H9 (cell line): ENCODE results near the gene TRPV3. TPM values are rescaled to one million over a fixed set of nuclear protein-coding genes. Genes with fewer than 3 reads are reported as not detected.

Experiments
- DNase-seq: peaks from one replicate; pipeline ENCODE4 v3.0.0-alpha.2; 2017
- H2AFZ ChIP-seq: one replicate; pipeline ENCODE4 v1.6.1; 2013; ENCODE audit warnings: mild to moderate bottlenecking, low read length, control low read depth, moderate library complexity
- H2AK5ac ChIP-seq: 2 replicates; pipeline ENCODE4 v1.6.1; 2013; ENCODE audit warnings: low read length, control low read depth, mixed read lengths; ENCODE audit not compliant: insufficient read length
- H2BK120ac ChIP-seq: one replicate; pipeline ENCODE4 v1.6.1; 2013; ENCODE audit warnings: low read depth, mild to moderate bottlenecking, low read length, control low read depth, inconsistent platforms; ENCODE audit not compliant: poor library complexity, severe bottlenecking
- H2BK12ac ChIP-seq: 2 replicates; pipeline ENCODE4 v1.6.1; 2013; ENCODE audit warnings: low read length, control low read depth, mixed read lengths, low read depth; ENCODE audit not compliant: insufficient read length
- H2BK15ac ChIP-seq: 2 replicates; pipeline ENCODE4 v1.6.1; 2013; ENCODE audit warnings: low read depth, low read length, control low read depth
- H2BK20ac ChIP-seq: one replicate; pipeline ENCODE4 v1.6.1; 2013; ENCODE audit warnings: low read depth, mild to moderate bottlenecking, low read length, control low read depth, inconsistent platforms; ENCODE audit not compliant: poor library complexity, severe bottlenecking
- H2BK5ac ChIP-seq: 2 replicates; pipeline ENCODE4 v1.6.1; 2013; ENCODE audit warnings: low read length, control low read depth, mixed read lengths; ENCODE audit not compliant: insufficient read length
- H3K14ac ChIP-seq: 2 replicates; pipeline ENCODE4 v1.6.1; 2013; ENCODE audit warnings: low read length, control low read depth; ENCODE audit not compliant: insufficient read depth
- H3K18ac ChIP-seq: 2 replicates; pipeline ENCODE4 v1.6.1; 2013; ENCODE audit warnings: low read depth, mild to moderate bottlenecking, mixed read lengths, low read length, control low read depth; ENCODE audit not compliant: insufficient read length
- H3K23ac ChIP-seq: 2 replicates; pipeline ENCODE4 v1.6.1; 2013; ENCODE audit warnings: low read length, control low read depth, mixed read lengths, low read depth; ENCODE audit not compliant: insufficient read length
- H3K23me2 ChIP-seq: 2 replicates; pipeline ENCODE4 v1.6.1; 2013; ENCODE audit warnings: low read depth, mild to moderate bottlenecking, mixed read lengths, low read length, control low read depth; ENCODE audit not compliant: insufficient read length, poor library complexity, severe bottlenecking
- H3K27ac ChIP-seq: 2 replicates; pipeline ENCODE4 v1.5.1; 2013; ENCODE audit warnings: low read length, control low read depth, mixed read lengths, low read depth; ENCODE audit not compliant: insufficient read length
- H3K27me3 ChIP-seq: 2 replicates; pipeline ENCODE4 v1.6.1; 2013; ENCODE audit warnings: low read length, control low read depth, inconsistent platforms; ENCODE audit not compliant: insufficient read depth
- H3K4ac ChIP-seq: 2 replicates; pipeline ENCODE4 v1.6.1; 2013; ENCODE audit warnings: low read depth, mild to moderate bottlenecking, control low read depth, inconsistent platforms, low read length, moderate library complexity
- H3K4me1 ChIP-seq: 2 replicates; pipeline ENCODE4 v1.6.1; 2013; ENCODE audit warnings: low read length, control low read depth, inconsistent platforms; ENCODE audit not compliant: insufficient read depth
- H3K4me2 ChIP-seq: 2 replicates; pipeline ENCODE4 v1.6.1; 2013; ENCODE audit warnings: low read length, control low read depth, mixed read lengths; ENCODE audit not compliant: insufficient read length, insufficient read depth
- H3K56ac ChIP-seq: 2 replicates; pipeline ENCODE4 v1.6.1; 2013; ENCODE audit warnings: low read depth, mild to moderate bottlenecking, mixed read lengths, low read length, control low read depth; ENCODE audit not compliant: insufficient read length
- H3K79me1 ChIP-seq: 2 replicates; pipeline ENCODE4 v1.6.1; 2013; ENCODE audit warnings: low read depth, mild to moderate bottlenecking, moderate library complexity, low read length, control low read depth, inconsistent platforms; ENCODE audit not compliant: insufficient read depth, poor library complexity, severe bottlenecking
- H3K79me2 ChIP-seq: 2 replicates; pipeline ENCODE4 v1.6.1; 2013; ENCODE audit warnings: low read length, control low read depth, inconsistent platforms; ENCODE audit not compliant: insufficient read depth
- H3K9ac ChIP-seq: 2 replicates; pipeline ENCODE4 v1.6.1; 2013; ENCODE audit warnings: low read length, control low read depth, mixed read lengths; ENCODE audit not compliant: insufficient read length; ENCODE audit errors: extremely low read depth
- H3K9me3 ChIP-seq: one replicate; pipeline ENCODE4 v1.6.1; 2013; ENCODE audit warnings: low read depth, low read length, inconsistent platforms; ENCODE audit not compliant: control insufficient read depth
- H3T11ph ChIP-seq: one replicate; pipeline ENCODE4 v1.6.1; 2013; ENCODE audit warnings: mild to moderate bottlenecking, low read length, control low read depth, inconsistent platforms
- H4K20me1 ChIP-seq: one replicate; pipeline ENCODE4 v1.6.1; 2013; ENCODE audit not compliant: control insufficient read depth, insufficient read length, insufficient read depth
- H4K5ac ChIP-seq: 2 replicates; pipeline ENCODE4 v1.6.1; 2013; ENCODE audit warnings: low read depth, mild to moderate bottlenecking, mixed read lengths, low read length, control low read depth; ENCODE audit not compliant: insufficient read length
- H4K8ac ChIP-seq: replicated peaks from 2 replicates; pipeline ENCODE4 v1.6.1; 2013; ENCODE audit warnings: low read length, control low read depth, mixed read lengths, low read depth; ENCODE audit not compliant: insufficient read length
- H4K91ac ChIP-seq: 2 replicates; pipeline ENCODE4 v1.6.1; 2013; ENCODE audit warnings: low read depth, mild to moderate bottlenecking, moderate library complexity, mixed read lengths, low read length, control low read depth; ENCODE audit not compliant: insufficient read length
- H3K27ac Mint-ChIP-seq, 3 experiments: 2 replicates in 2 of 3; 3 replicates in 1 of 3; pipeline ENCODE4 v1.8.0; 2020 to 2021; ENCODE audit warnings: mixed read lengths in 3 of 3, mild to moderate bottlenecking in 1 of 3, moderate library complexity in 1 of 3
- H3K27me3 Mint-ChIP-seq: 2 replicates; pipeline ENCODE4 v1.8.0; 2021; ENCODE audit warnings: low read depth, mild to moderate bottlenecking, moderate library complexity, mixed read lengths
- H3K36me3 Mint-ChIP-seq, 3 experiments: 2 replicates in 2 of 3; 3 replicates in 1 of 3; pipeline ENCODE4 v1.8.0; 2020 to 2021; ENCODE audit warnings: low read depth in 3 of 3, mixed read lengths in 3 of 3; ENCODE audit not compliant: insufficient read depth in 1 of 3
- H3K4me1 Mint-ChIP-seq, 2 experiments: 2 replicates each; pipeline ENCODE4 v1.8.0; 2020; ENCODE audit warnings: mixed read lengths in 2 of 2
- H3K4me3 Mint-ChIP-seq, 2 experiments: 2 replicates in 1 of 2; 3 replicates in 1 of 2; pipeline ENCODE4 v1.8.0; 2020 to 2021; ENCODE audit warnings: mild to moderate bottlenecking in 2 of 2, mixed read lengths in 2 of 2, moderate library complexity in 1 of 2
- H3K9me3 Mint-ChIP-seq, 2 experiments: 2 replicates in 1 of 2; 3 replicates in 1 of 2; pipeline ENCODE4 v1.8.0; 2020; ENCODE audit warnings: mild to moderate bottlenecking in 2 of 2, mixed read lengths in 2 of 2, moderate library complexity in 1 of 2
- WGBS: extraction: QIAGEN DNeasy Blood & Tissue Kit; methylation state at CpG from one replicate; pipeline ENCODE4 v1.1.7; 2013; ENCODE audit warnings: missing lambda C conversion rate, low lambda C conversion rate, mixed read lengths; ENCODE audit not compliant: insufficient read length; ENCODE audit errors: extremely low coverage; 5-methylcytosine and 5-hydroxymethylcytosine counted together
- total RNA-seq: library from RNA; stranded (reverse); gene quantifications from 2 replicates; pipeline ENCODE4 v1.2.1, GENCODE V29; 2021
- TF ChIP-seq, protein P1 (sequence below): fragments of 200-600 bp; sonication (generic); conservative IDR thresholded peaks from 3 replicates; pipeline ENCODE4 v1.8.0; 2021; ENCODE audit warnings: antibody characterized with exemption, mild to moderate bottlenecking

TRPV3 gene
- total RNA-seq, 1 experiment from 2014 or later: 0.63 TPM

DNA sequence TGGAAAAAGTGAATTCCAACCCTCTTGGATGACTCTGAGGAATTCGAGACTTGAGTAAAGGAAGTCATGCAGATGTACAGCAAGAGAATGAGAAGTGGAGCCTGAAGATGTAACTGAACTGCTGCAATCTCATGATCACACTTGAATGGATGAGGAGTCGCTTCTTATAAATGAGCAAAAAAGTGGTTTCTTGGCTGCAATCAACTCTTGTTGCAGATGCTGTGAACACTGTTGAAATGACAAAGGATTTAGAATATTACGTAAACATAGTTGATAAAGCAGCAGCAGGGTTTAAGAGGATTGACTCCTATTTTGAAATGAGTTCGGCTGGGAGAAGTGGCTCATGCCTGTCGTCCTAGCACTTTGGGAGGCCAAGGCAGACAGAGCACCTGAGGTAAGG lies 56.3 kb downstream of the TRPV3 start:
- Histone ChIP-seq H3K4me2 (no peak overlapping the region), H3K27me3 (no peaks in the 10 kb centered on the region), H4K8ac (no peak overlapping the region), H3K23me2 (no peaks in the 10 kb centered on the region), H3T11ph (no peak overlapping the region), H3K79me1 (no peaks in the 10 kb centered on the region), H3K18ac (no peak overlapping the region), H2BK15ac (no peak overlapping the region), H3K9me3 (no peaks in the 10 kb centered on the region), H3K23ac (no peak overlapping the region), H3K9ac (no peak overlapping the region), H3K56ac (no peak overlapping the region), H4K20me1 (no peaks in the 10 kb centered on the region), H3K27ac (no peak overlapping the region), H2BK120ac (no peak overlapping the region), H2AFZ (no peak overlapping the region), H2BK20ac (no peak overlapping the region), H3K79me2 (no peaks in the 10 kb centered on the region), H3K4me1 (peaks cover 3% of the 10 kb centered on the region; the same call in 1 of the 2 replicates), H2BK5ac (no peak overlapping the region), H4K5ac (no peak overlapping the region), H2BK12ac (no peak overlapping the region), H3K4ac (no peak overlapping the region), H2AK5ac (no peak overlapping the region), H3K14ac (no peak overlapping the region), H4K91ac (no peak overlapping the region)
- H3K4me1 Mint-ChIP-seq: peaks cover 26% of the 10 kb centered on the region in 2 experiments
- no peak for DNase-seq
- H3K4me3 Mint-ChIP-seq: no peak overlapping the region
- peaks cover 2 to 8% (median 5%) of the 10 kb centered on the region in 3 experiments for H3K36me3 Mint-ChIP-seq
- TF ChIP-seq, protein P1, sequence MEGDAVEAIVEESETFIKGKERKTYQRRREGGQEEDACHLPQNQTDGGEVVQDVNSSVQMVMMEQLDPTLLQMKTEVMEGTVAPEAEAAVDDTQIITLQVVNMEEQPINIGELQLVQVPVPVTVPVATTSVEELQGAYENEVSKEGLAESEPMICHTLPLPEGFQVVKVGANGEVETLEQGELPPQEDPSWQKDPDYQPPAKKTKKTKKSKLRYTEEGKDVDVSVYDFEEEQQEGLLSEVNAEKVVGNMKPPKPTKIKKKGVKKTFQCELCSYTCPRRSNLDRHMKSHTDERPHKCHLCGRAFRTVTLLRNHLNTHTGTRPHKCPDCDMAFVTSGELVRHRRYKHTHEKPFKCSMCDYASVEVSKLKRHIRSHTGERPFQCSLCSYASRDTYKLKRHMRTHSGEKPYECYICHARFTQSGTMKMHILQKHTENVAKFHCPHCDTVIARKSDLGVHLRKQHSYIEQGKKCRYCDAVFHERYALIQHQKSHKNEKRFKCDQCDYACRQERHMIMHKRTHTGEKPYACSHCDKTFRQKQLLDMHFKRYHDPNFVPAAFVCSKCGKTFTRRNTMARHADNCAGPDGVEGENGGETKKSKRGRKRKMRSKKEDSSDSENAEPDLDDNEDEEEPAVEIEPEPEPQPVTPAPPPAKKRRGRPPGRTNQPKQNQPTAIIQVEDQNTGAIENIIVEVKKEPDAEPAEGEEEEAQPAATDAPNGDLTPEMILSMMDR: no peak
- peaks cover 12 to 14% of the 10 kb centered on the region in 2 experiments for H3K9me3 Mint-ChIP-seq
- WGBS: no CpG with 5 or more reads among the region's 5 CpGs
- no peak overlapping the region for H3K27ac Mint-ChIP-seq
- no peaks in the 10 kb centered on the region for H3K27me3 Mint-ChIP-seq
